Esophagus (tissue), 2 donors: ENCODE results near the gene ATF3. TPM values are rescaled to one million over a fixed set of nuclear protein-coding genes. Genes with fewer than 3 reads are reported as not detected.

Source experiments
- H3K27ac ChIP-seq, 2 donors: one replicate each; pipeline ENCODE4 v1.5.1; 2013; ENCODE audit warnings: low read depth in 2 of 2, mild to moderate bottlenecking in 2 of 2, inconsistent platforms in 1 of 2, low read length in 1 of 2, moderate library complexity in 1 of 2
- H3K27me3 ChIP-seq, 2 donors: one replicate each; pipeline ENCODE4 v1.6.1; 2013; ENCODE audit warnings: low read length in 2 of 2, control low read depth in 1 of 2, mild to moderate bottlenecking in 1 of 2; ENCODE audit not compliant: insufficient read depth in 2 of 2, control insufficient read depth in 1 of 2
- H3K36me3 ChIP-seq, 2 donors: one replicate each; pipeline ENCODE4 v1.6.1; 2013; ENCODE audit warnings: low read length in 1 of 2; ENCODE audit not compliant: control insufficient read depth in 2 of 2, insufficient read depth in 2 of 2
- H3K4me1 ChIP-seq, 2 donors: one replicate each; pipeline ENCODE4 v1.6.1; 2013; ENCODE audit warnings: low read length in 1 of 2; ENCODE audit not compliant: control insufficient read depth in 2 of 2, insufficient read depth in 2 of 2
- H3K4me3 ChIP-seq, 2 donors: one replicate each; pipeline ENCODE4 v1.5.1; 2013; ENCODE audit warnings: low read length in 2 of 2, mild to moderate bottlenecking in 2 of 2, low read depth in 1 of 2, moderate library complexity in 1 of 2
- H3K9me3 ChIP-seq, 2 donors: one replicate each; pipeline ENCODE4 v1.6.1; 2013; ENCODE audit warnings: mild to moderate bottlenecking in 2 of 2, low read depth in 1 of 2, low read length in 1 of 2, moderate library complexity in 1 of 2; ENCODE audit not compliant: control insufficient read depth in 2 of 2, insufficient read depth in 1 of 2
- WGBS, 2 donors: extraction: QIAGEN DNeasy Blood & Tissue Kit; methylation state at CpG; one replicate each; pipeline ENCODE4 v1.1.7; 2013; 5-methylcytosine and 5-hydroxymethylcytosine counted together
- polyA plus RNA-seq, 2 donors: library from polyadenylated mRNA; stranded (reverse); fragments of 200-250 nt; gene quantifications; one replicate each; pipeline ENCODE4 v1.2.3, GENCODE V29; 2013
- donor health status: healthy with polysubstance abuse.
- donor health status: Bipolar disorder and iron deficiency.

ATF3 gene
- 1 to 10 TPM; 4.7 to 9.2 TPM for polyA plus RNA-seq

GRCh38 chr1:212608392-212608958 is at the start of gene ATF3:
TSS of gene ATF3 (plus strand) at chr1:212608761. CDS start at chr1:212615022, 6,261 bp downstream.
- peak within 1 kb of the TSS; percentile 62 to 72 for H3K4me3 ChIP-seq
- H3K4me1 ChIP-seq = peaks cover 0 to 3% of the 10 kb centered on the region in 2 donors
- no peaks in the 10 kb centered on the region for H3K27me3 ChIP-seq
- no peaks in the 10 kb centered on the region for H3K9me3 ChIP-seq
- 0% methylated on average over 54 of the region's 54 CpGs for WGBS, 2 donors
- H3K36me3 ChIP-seq = no peaks in the 10 kb centered on the region
- H3K27ac ChIP-seq = peak within 1 kb of the TSS; percentile 93 to 94

- Histone ChIP-seq H3K4me1 (peaks cover 0 to 5% of the 10 kb centered on the region in 2 donors), H3K36me3 (no peaks in the 10 kb centered on the region), H3K27ac (peak overlapping the region in 1 of 2 donors; percentile 80), H3K9me3 (no peaks in the 10 kb centered on the region), H3K27me3 (no peaks in the 10 kb centered on the region), H3K4me3 (no peak overlapping the region)
- WGBS, 2 donors = 89 to 90% methylated on average over 11 of the region's 11 CpGs
Observed at GRCh38 chr1:212559929-212560328, 48.6 kb upstream of the ATF3 start.

GRCh38 chr1:212560933-212561460 is 47.6 kb upstream of the ATF3 start:
- H3K36me3 ChIP-seq = no peaks in the 10 kb centered on the region
- peak overlapping the region in 1 of 2 donors; percentile 24 for H3K27ac ChIP-seq
- 75 to 81% methylated on average over 6 of the region's 6 CpGs for WGBS, 2 donors
- peaks cover 0 to 8% of the 10 kb centered on the region in 2 donors for H3K4me1 ChIP-seq
- H3K27me3 ChIP-seq = no peaks in the 10 kb centered on the region
- H3K4me3 ChIP-seq = no peak overlapping the region
- H3K9me3 ChIP-seq = no peaks in the 10 kb centered on the region

- H3K36me3 ChIP-seq = no peaks in the 10 kb centered on the region
- 34 to 55% methylated on average over 5 of the region's 5 CpGs for WGBS, 2 donors
- H3K9me3 ChIP-seq = no peaks in the 10 kb centered on the region
- peaks cover 0 to 8% of the 10 kb centered on the region in 2 donors for H3K4me1 ChIP-seq
- no peak overlapping the region for H3K4me3 ChIP-seq
- peak overlapping the region; percentile 49 to 61 for H3K27ac ChIP-seq
- no peaks in the 10 kb centered on the region for H3K27me3 ChIP-seq
Observed at GRCh38 chr1:212561501-212561931, 47.0 kb upstream of the ATF3 start.

- H3K36me3 ChIP-seq = no peaks in the 10 kb centered on the region
- no peak overlapping the region for H3K27ac ChIP-seq
- WGBS, 2 donors = 87 to 88% methylated on average over 4 of the region's 4 CpGs
- no peaks in the 10 kb centered on the region for H3K9me3 ChIP-seq
- H3K4me3 ChIP-seq = no peak overlapping the region
- peaks cover 0 to 8% of the 10 kb centered on the region in 2 donors for H3K4me1 ChIP-seq
- no peaks in the 10 kb centered on the region for H3K27me3 ChIP-seq
Observed at GRCh38 chr1:212562771-212563170, 45.8 kb upstream of the ATF3 start.

- H3K27ac ChIP-seq = no peak overlapping the region
- H3K36me3 ChIP-seq = no peaks in the 10 kb centered on the region
- H3K4me1 ChIP-seq = peaks cover 0 to 3% of the 10 kb centered on the region in 2 donors
- H3K27me3 ChIP-seq = no peaks in the 10 kb centered on the region
- H3K4me3 ChIP-seq = no peak overlapping the region
- 84% methylated on average over 4 of the region's 4 CpGs for WGBS, 2 donors
- no peaks in the 10 kb centered on the region for H3K9me3 ChIP-seq
Observed at GRCh38 chr1:212565079-212565478, 43.5 kb upstream of the ATF3 start.

- 85 to 86% methylated on average over 6 of the region's 6 CpGs for WGBS, 2 donors
- Histone ChIP-seq H3K9me3 (no peaks in the 10 kb centered on the region), H3K27me3 (no peaks in the 10 kb centered on the region), H3K36me3 (no peaks in the 10 kb centered on the region), H3K4me1 (peaks cover 0 to 3% of the 10 kb centered on the region in 2 donors), H3K4me3 (no peak overlapping the region), H3K27ac (no peak overlapping the region)
Observed at GRCh38 chr1:212565571-212566305, 42.8 kb upstream of the ATF3 start.

GRCh38 chr1:212566522-212567479 is 41.8 kb upstream of the ATF3 start:
- H3K27ac ChIP-seq = peak overlapping the region in 1 of 2 donors; percentile 64

GRCh38 chr1:212567638-212568037 is 40.9 kb upstream of the ATF3 start:
- no peak overlapping the region for H3K27ac ChIP-seq

More at GRCh38 chr1:212566522-212567479, 41.8 kb upstream of the ATF3 start:
- WGBS, 2 donors = 2 to 6% methylated on average over 16 of the region's 16 CpGs
- H3K4me3 ChIP-seq = peak overlapping the region; percentile 13 to 52
- H3K4me1 ChIP-seq = peaks cover 0 to 3% of the 10 kb centered on the region in 2 donors
- H3K27me3 ChIP-seq = no peaks in the 10 kb centered on the region
- no peaks in the 10 kb centered on the region for H3K36me3 ChIP-seq
- H3K9me3 ChIP-seq = no peaks in the 10 kb centered on the region

More at GRCh38 chr1:212567638-212568037, 40.9 kb upstream of the ATF3 start:
- 38 to 52% methylated on average over 3 of the region's 3 CpGs for WGBS, 2 donors
- Histone ChIP-seq H3K27me3 (no peaks in the 10 kb centered on the region), H3K4me1 (peaks cover 0 to 3% of the 10 kb centered on the region in 2 donors), H3K4me3 (no peak overlapping the region), H3K9me3 (no peaks in the 10 kb centered on the region), H3K36me3 (no peaks in the 10 kb centered on the region)
